ENCODE measurements around the gene EIF3D.

DNA sequence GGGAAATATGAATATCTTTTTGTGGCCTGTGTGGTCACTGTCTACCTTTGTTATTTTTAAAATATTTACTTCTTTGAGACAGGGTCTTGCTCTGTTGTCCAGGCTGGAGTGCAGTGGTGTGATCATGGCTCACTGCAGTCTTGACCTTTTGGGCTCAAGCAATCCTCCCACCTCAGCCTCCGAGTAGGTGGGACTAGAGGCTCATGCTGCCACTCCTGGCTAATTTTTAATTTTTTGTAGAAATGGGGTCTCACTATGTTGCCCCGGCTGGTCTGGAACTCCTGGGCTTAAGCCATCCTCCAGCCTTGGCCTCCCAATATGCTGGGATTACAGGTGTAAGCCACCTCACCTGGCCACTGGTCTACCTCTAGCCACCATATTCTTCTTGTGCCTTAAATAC is 3.5 kb upstream of the EIF3D start:
- TF ChIP-seq PPARA (CRISPR knock-in tag; IDR thresholded peaks at IDR 0.05; ENCODE audit: borderline replicate concordance) (no peak), OSR1 (CRISPR knock-in tag; IDR thresholded peaks at IDR 0.05) (no peak), ZFP30 (CRISPR knock-in tag; IDR thresholded peaks at IDR 0.05) (no peak), ZFP3 (CRISPR knock-in tag; IDR thresholded peaks at IDR 0.05) (no peak), TOX (CRISPR knock-in tag; IDR thresholded peaks at IDR 0.05; ENCODE audit: borderline replicate concordance) (no peak), ISL1 (CRISPR knock-in tag; IDR thresholded peaks at IDR 0.05) (no peak), RARB (CRISPR knock-in tag; IDR thresholded peaks at IDR 0.05) (no peak)
- TF ChIP-seq, protein P1, sequence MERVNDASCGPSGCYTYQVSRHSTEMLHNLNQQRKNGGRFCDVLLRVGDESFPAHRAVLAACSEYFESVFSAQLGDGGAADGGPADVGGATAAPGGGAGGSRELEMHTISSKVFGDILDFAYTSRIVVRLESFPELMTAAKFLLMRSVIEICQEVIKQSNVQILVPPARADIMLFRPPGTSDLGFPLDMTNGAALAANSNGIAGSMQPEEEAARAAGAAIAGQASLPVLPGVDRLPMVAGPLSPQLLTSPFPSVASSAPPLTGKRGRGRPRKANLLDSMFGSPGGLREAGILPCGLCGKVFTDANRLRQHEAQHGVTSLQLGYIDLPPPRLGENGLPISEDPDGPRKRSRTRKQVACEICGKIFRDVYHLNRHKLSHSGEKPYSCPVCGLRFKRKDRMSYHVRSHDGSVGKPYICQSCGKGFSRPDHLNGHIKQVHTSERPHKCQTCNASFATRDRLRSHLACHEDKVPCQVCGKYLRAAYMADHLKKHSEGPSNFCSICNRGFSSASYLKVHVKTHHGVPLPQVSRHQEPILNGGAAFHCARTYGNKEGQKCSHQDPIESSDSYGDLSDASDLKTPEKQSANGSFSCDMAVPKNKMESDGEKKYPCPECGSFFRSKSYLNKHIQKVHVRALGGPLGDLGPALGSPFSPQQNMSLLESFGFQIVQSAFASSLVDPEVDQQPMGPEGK (CRISPR knock-in tag; IDR thresholded peaks at IDR 0.05; ENCODE audit: borderline replicate concordance) = no peak
- TF ChIP-seq, protein P2, sequence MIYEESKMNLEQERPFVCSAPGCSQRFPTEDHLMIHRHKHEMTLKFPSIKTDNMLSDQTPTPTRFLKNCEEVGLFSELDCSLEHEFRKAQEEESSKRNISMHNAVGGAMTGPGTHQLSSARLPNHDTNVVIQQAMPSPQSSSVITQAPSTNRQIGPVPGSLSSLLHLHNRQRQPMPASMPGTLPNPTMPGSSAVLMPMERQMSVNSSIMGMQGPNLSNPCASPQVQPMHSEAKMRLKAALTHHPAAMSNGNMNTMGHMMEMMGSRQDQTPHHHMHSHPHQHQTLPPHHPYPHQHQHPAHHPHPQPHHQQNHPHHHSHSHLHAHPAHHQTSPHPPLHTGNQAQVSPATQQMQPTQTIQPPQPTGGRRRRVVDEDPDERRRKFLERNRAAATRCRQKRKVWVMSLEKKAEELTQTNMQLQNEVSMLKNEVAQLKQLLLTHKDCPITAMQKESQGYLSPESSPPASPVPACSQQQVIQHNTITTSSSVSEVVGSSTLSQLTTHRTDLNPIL (CRISPR knock-in tag; IDR thresholded peaks at IDR 0.05; ENCODE audit: low read depth) = no peak

Data from SK-N-SH treated with all-trans-retinoic acid at 6 μM for 48 hours (cell line).